ENCODE results near the gene VAV3. TPM values are rescaled to one million over a fixed set of nuclear protein-coding genes. Genes with fewer than 3 reads are reported as not detected.

The VAV3 gene
- total and polyA plus RNA-seq, 2 of the 8 experiments (the other 6 are each of a cell fraction or from before 2014, with no cell fraction given): 2.9 to 7.9 TPM

- no peaks in the 10 kb centered on the region for H3K79me1 ChIP-seq (ENCODE audit: low read depth, low read length)
- no peak overlapping the region for H4K8ac ChIP-seq (ENCODE audit: extremely low read depth, insufficient read depth, low read length)
- H3K36me3 ChIP-seq (ENCODE audit: control insufficient read depth in 2 of 4, insufficient read depth in 4 of 4, low read length in 3 of 4): no peaks in the 10 kb centered on the region
- FAIRE-seq (no peak), DNase-seq (ENCODE audit: low read depth in 1 of 2, low spot score in 2 of 2) (no peak)
- peak overlapping the region; percentile 13; the same call in 1 of the 2 replicates for H3K18ac ChIP-seq (ENCODE audit: extremely low read depth, low read length)
- no peak overlapping the region for H3K14ac ChIP-seq (ENCODE audit: insufficient read length)
- H3K23ac ChIP-seq (ENCODE audit: insufficient read length): no peak overlapping the region
- H3K79me2 ChIP-seq (ENCODE audit: control insufficient read depth in 1 of 2, insufficient read depth in 2 of 2, low read length in 2 of 2): no peaks in the 10 kb centered on the region
- H4K91ac ChIP-seq (replicated peaks; ENCODE audit: insufficient read length, low read length): no peak overlapping the region
- no peaks in the 10 kb centered on the region for H4K20me1 ChIP-seq (replicated peaks in 1 of 2; ENCODE audit: control insufficient read depth in 1 of 2, insufficient read depth in 2 of 2, low read length in 2 of 2)
- 0 out of 2 replicates have a peak overlapping the region, but pooled peaks have one; percentile 34 for H2BK20ac ChIP-seq (ENCODE audit: low read length)
- no peak overlapping the region for H3K56ac ChIP-seq (replicated peaks; ENCODE audit: insufficient read length, low read depth, low read length)
- ChIA-PET CTCF (ENCODE audit: partially characterized antibody) (interaction anchor here (1.1 kb wide), 1 partner anchor 327 kb away, joined by 3 read pairs; no protein-coding TSS in a partner anchor), POLR2A (ENCODE audit: partially characterized antibody) (no interaction called here)
- no peak overlapping the region for H2AK5ac ChIP-seq (ENCODE audit: low read depth, low read length)
- H3K9me3 ChIP-seq (ENCODE audit: insufficient read depth in 2 of 2, low read depth in 1 of 2, low read length in 1 of 2): no peaks in the 10 kb centered on the region
- peaks cover 0 to 10% (median 7%) of the 10 kb centered on the region in 4 experiments; a peak in 4 of 7 replicates for H3K4me1 ChIP-seq (replicated peaks in 1 of 4; ENCODE audit: control insufficient read depth in 3 of 4, insufficient read depth in 4 of 4, low read length in 3 of 4)
- no peak overlapping the region for H3K4me3 ChIP-seq (ENCODE audit: extremely low read depth in 1 of 4, insufficient read depth in 2 of 4, low read depth in 3 of 4, low read length in 4 of 4)
- no peaks in the 10 kb centered on the region for H3K23me2 ChIP-seq (ENCODE audit: low read depth, low read length)
- H3K9ac ChIP-seq (replicated peaks in 1 of 4; ENCODE audit: extremely low read depth in 1 of 4, low read depth in 3 of 4, low read length in 3 of 4): no peak overlapping the region
- no peak overlapping the region for H2BK12ac ChIP-seq (ENCODE audit: low read depth, low read length)
- H4K5ac ChIP-seq (ENCODE audit: insufficient read length, low read depth, low read length): no peak overlapping the region
- H3K4ac ChIP-seq (replicated peaks; ENCODE audit: insufficient read length, low read depth, low read length): no peak overlapping the region
- H2BK120ac ChIP-seq (replicated peaks; ENCODE audit: low read depth, low read length): no peak overlapping the region
- no peaks in the 10 kb centered on the region for H3K27me3 ChIP-seq (replicated peaks in 1 of 4; ENCODE audit: control insufficient read depth in 3 of 4, extremely low read depth in 1 of 4, insufficient read depth in 3 of 4, low read length in 3 of 4)
- no peak overlapping the region; the same call in 1 of the 2 replicates for H3K27ac ChIP-seq (ENCODE audit: low read depth, low read length)
- H2BK15ac ChIP-seq (ENCODE audit: low read length): no peak overlapping the region
- no peak overlapping the region for H3K4me2 ChIP-seq (ENCODE audit: insufficient read depth in 1 of 2, low read depth in 2 of 2, low read length in 2 of 2)
- no peak overlapping the region; the same call in 1 of the 2 replicates for H2AFZ ChIP-seq (ENCODE audit: low read length)
- WGBS, 2 experiments (ENCODE audit: extremely low coverage in 1 of 2, insufficient coverage in 1 of 2, insufficient read length in 1 of 2, insufficient replicate concordance in 2 of 2, low coverage in 1 of 2, low lambda C conversion rate in 2 of 2, missing lambda C conversion rate in 1 of 2): 90% methylated on average over 2 of the region's 2 CpGs; no CpG with 5 or more reads in 1 of the 2 experiments
- no peak overlapping the region for H2BK5ac ChIP-seq (ENCODE audit: low read depth, low read length)
- TF ChIP-seq CHD1 (IDR thresholded peaks at IDR 0.05; ENCODE audit: low read depth, low read length) (no peak), SRF (IDR thresholded peaks at IDR 0.05; ENCODE audit: low read depth, low read length) (no peak), ATF2 (IDR thresholded peaks at IDR 0.05; ENCODE audit: low read length) (no peak), TEAD4 (IDR thresholded peaks at IDR 0.05; ENCODE audit: low read depth, low read length) (no peak), POU5F1 (IDR thresholded peaks at IDR 0.05; ENCODE audit: low read depth, low read length) (no peak), SIN3A (conservative IDR thresholded peaks at IDR 0.05 in 1 of 2, IDR thresholded peaks at IDR 0.05 in 1 of 2; ENCODE audit: low read depth in 1 of 2, low read length in 2 of 2) (no peak), RNF2 (IDR thresholded peaks at IDR 0.05; ENCODE audit: borderline replicate concordance, low read depth, low read length, missing control alignments, poor library complexity, severe bottlenecking) (no peak), TAF1 (IDR thresholded peaks at IDR 0.05; ENCODE audit: low read depth, low read length) (no peak), RBBP5 (IDR thresholded peaks at IDR 0.05; ENCODE audit: borderline replicate concordance, low read depth, low read length) (no peak), ATF3 (IDR thresholded peaks at IDR 0.05; ENCODE audit: insufficient read depth, low read depth, low read length) (no peak), NRF1 (IDR thresholded peaks at IDR 0.05; ENCODE audit: low read depth, low read length) (no peak)
Measured at GRCh38 chr1:107524301-107524700, 440.7 kb downstream of the VAV3 start.
